ENCODE results near the gene HEATR5B. TPM values are rescaled to one million over a fixed set of nuclear protein-coding genes. Genes with fewer than 3 reads are reported as not detected.
A peak's percentile ranks its signal among the peaks of the same experiment; 100 is the strongest.

Gene HEATR5B
- total RNA-seq, 2 experiments from 2014 or later = 16.4 to 17.0 TPM

- POLR2A ChIA-PET = no interaction called here
- Mint-ChIP-seq H3K27me3 (ENCODE audit: low read depth) (no peaks in the 10 kb centered on the region), H3K4me3 (no peak overlapping the region), H3K27ac (no peak overlapping the region), H3K36me3 (ENCODE audit: low read depth) (peaks cover 68% of the 10 kb centered on the region), H3K4me1 (ENCODE audit: low read depth) (no peaks in the 10 kb centered on the region), H3K9me3 (ENCODE audit: insufficient read depth) (no peaks in the 10 kb centered on the region)
- CTCF ChIA-PET = no interaction called here
- DNase-seq (no peak), ATAC-seq (no peak)
Observed at GRCh38 chr2:37100054-37100453, 15.9 kb upstream of the HEATR5B start.

GRCh38 chr2:37098416-37099118 lies 14.4 kb upstream of the HEATR5B start:
- H3K27me3 Mint-ChIP-seq (ENCODE audit: low read depth) = no peaks in the 10 kb centered on the region
- POLR2A ChIA-PET = interaction anchor here (1.0 kb wide), 1 partner anchor 22 kb away, joined by 3 read pairs; no protein-coding TSS in a partner anchor
- H3K27ac Mint-ChIP-seq = no peak overlapping the region
- ATAC-seq (no peak), DNase-seq (no peak)
- H3K9me3 Mint-ChIP-seq (ENCODE audit: insufficient read depth) = no peaks in the 10 kb centered on the region
- H3K4me3 Mint-ChIP-seq = no peak overlapping the region
- H3K4me1 Mint-ChIP-seq (ENCODE audit: low read depth) = no peaks in the 10 kb centered on the region
- peaks cover 66% of the 10 kb centered on the region for H3K36me3 Mint-ChIP-seq (ENCODE audit: low read depth)
- CTCF ChIA-PET = no interaction called here

- Mint-ChIP-seq H3K4me3 (no peak overlapping the region), H3K27me3 (ENCODE audit: low read depth) (no peaks in the 10 kb centered on the region), H3K36me3 (ENCODE audit: low read depth) (peaks cover 63% of the 10 kb centered on the region), H3K4me1 (ENCODE audit: low read depth) (no peaks in the 10 kb centered on the region), H3K9me3 (ENCODE audit: insufficient read depth) (no peaks in the 10 kb centered on the region), H3K27ac (no peak overlapping the region)
- no peak for ATAC-seq
- POLR2A ChIA-PET = interaction anchor here (1.5 kb wide), 1 partner anchor 12 kb away, joined by 5 read pairs; the partner anchor contains the start of genes GPATCH11 and HEATR5B
- CTCF ChIA-PET = no interaction called here
- no peak for DNase-seq
Observed at GRCh38 chr2:37096568-37096967, 12.4 kb upstream of the HEATR5B start.

- H3K36me3 Mint-ChIP-seq (ENCODE audit: low read depth) = peaks cover 46% of the 10 kb centered on the region
- H3K4me3 Mint-ChIP-seq = no peak overlapping the region
- no peaks in the 10 kb centered on the region for H3K4me1 Mint-ChIP-seq (ENCODE audit: low read depth)
- H3K27me3 Mint-ChIP-seq (ENCODE audit: low read depth) = no peaks in the 10 kb centered on the region
- CTCF ChIA-PET = interaction anchor here (0.9 kb wide), 1 partner anchor 304 kb away, joined by 4 read pairs; no protein-coding TSS in a partner anchor
- POLR2A ChIA-PET = no interaction called here
- H3K9me3 Mint-ChIP-seq (ENCODE audit: insufficient read depth) = no peaks in the 10 kb centered on the region
- ATAC-seq = no peak
- no peak overlapping the region for H3K27ac Mint-ChIP-seq
- DNase-seq = no peak
Observed at GRCh38 chr2:37091873-37092272, 7.7 kb upstream of the HEATR5B start.

- no peak for ATAC-seq
- no peaks in the 10 kb centered on the region for H3K4me1 Mint-ChIP-seq (ENCODE audit: low read depth)
- ChIA-PET POLR2A (no interaction called here), CTCF (no interaction called here)
- no peaks in the 10 kb centered on the region for H3K27me3 Mint-ChIP-seq (ENCODE audit: low read depth)
- no peaks in the 10 kb centered on the region for H3K9me3 Mint-ChIP-seq (ENCODE audit: insufficient read depth)
- H3K36me3 Mint-ChIP-seq (ENCODE audit: low read depth) = peaks cover 32% of the 10 kb centered on the region
- no peak overlapping the region for H3K4me3 Mint-ChIP-seq
- no peak overlapping the region for H3K27ac Mint-ChIP-seq
- DNase-seq = no peak
Observed at GRCh38 chr2:37090019-37090477, 5.9 kb upstream of the HEATR5B start.

- POLR2A ChIA-PET = interaction anchor here (1.4 kb wide), 1 partner anchor 71 kb away, joined by 4 read pairs; the partner anchor contains the start of gene EIF2AK2
- Mint-ChIP-seq H3K36me3 (ENCODE audit: low read depth) (peaks cover 30% of the 10 kb centered on the region), H3K4me1 (ENCODE audit: low read depth) (peaks cover 18% of the 10 kb centered on the region), H3K9me3 (ENCODE audit: insufficient read depth) (no peaks in the 10 kb centered on the region), H3K27ac (no peak overlapping the region), H3K27me3 (ENCODE audit: low read depth) (no peaks in the 10 kb centered on the region), H3K4me3 (no peak overlapping the region)
- CTCF ChIA-PET = no interaction called here
- DNase-seq = no peak
- no peak for ATAC-seq
Observed at GRCh38 chr2:37085731-37086147, 1.6 kb upstream of the HEATR5B start.

- DNase-seq = no peak
- Mint-ChIP-seq H3K36me3 (ENCODE audit: low read depth) (peaks cover 36% of the 10 kb centered on the region), H3K9me3 (ENCODE audit: insufficient read depth) (no peaks in the 10 kb centered on the region), H3K27ac (no peak overlapping the region), H3K4me1 (ENCODE audit: low read depth) (peaks cover 27% of the 10 kb centered on the region), H3K4me3 (no peak overlapping the region), H3K27me3 (ENCODE audit: low read depth) (no peaks in the 10 kb centered on the region)
- ChIA-PET POLR2A (interaction anchor here (1.2 to 1.3 kb wide), 2 partner anchors 11 to 118 kb away, joined by 4 to 5 read pairs; partner anchors contain the start of gene STRN), CTCF (no interaction called here)
- no peak for ATAC-seq
Observed at GRCh38 chr2:37084797-37085196, 625 bp upstream of the HEATR5B start.

GRCh38 chr2:37080689-37081088 lies 3.5 kb downstream of the HEATR5B start:
- ChIA-PET POLR2A (interaction anchor here (1.3 kb wide), 1 partner anchor 76 kb away, joined by 4 read pairs; the partner anchor contains the start of gene EIF2AK2), CTCF (no interaction called here)
- H3K4me1 Mint-ChIP-seq (ENCODE audit: low read depth) = peaks cover 31% of the 10 kb centered on the region
- no peak for DNase-seq
- H3K36me3 Mint-ChIP-seq (ENCODE audit: low read depth) = peaks cover 44% of the 10 kb centered on the region
- H3K9me3 Mint-ChIP-seq (ENCODE audit: insufficient read depth) = no peaks in the 10 kb centered on the region
- peak overlapping the region; percentile 74 for H3K27ac Mint-ChIP-seq
- H3K27me3 Mint-ChIP-seq (ENCODE audit: low read depth) = no peaks in the 10 kb centered on the region
- no peak for ATAC-seq
- peak overlapping the region; percentile 24 for H3K4me3 Mint-ChIP-seq

- Mint-ChIP-seq H3K9me3 (ENCODE audit: insufficient read depth) (no peaks in the 10 kb centered on the region), H3K27ac (peak overlapping the region; percentile 65), H3K4me1 (ENCODE audit: low read depth) (peaks cover 31% of the 10 kb centered on the region), H3K4me3 (no peak overlapping the region), H3K27me3 (ENCODE audit: low read depth) (no peaks in the 10 kb centered on the region), H3K36me3 (ENCODE audit: low read depth) (peaks cover 44% of the 10 kb centered on the region)
- ATAC-seq (no peak), DNase-seq (no peak)
- ChIA-PET POLR2A (no interaction called here), CTCF (no interaction called here)
Observed at GRCh38 chr2:37080266-37080665, 3.9 kb downstream of the HEATR5B start.

GRCh38 chr2:37070931-37071330 lies 13.2 kb downstream of the HEATR5B start:
- Mint-ChIP-seq H3K27me3 (ENCODE audit: low read depth) (no peaks in the 10 kb centered on the region), H3K36me3 (ENCODE audit: low read depth) (peaks cover 46% of the 10 kb centered on the region), H3K4me1 (ENCODE audit: low read depth) (peaks cover 7% of the 10 kb centered on the region), H3K27ac (no peak overlapping the region), H3K4me3 (no peak overlapping the region), H3K9me3 (ENCODE audit: insufficient read depth) (no peaks in the 10 kb centered on the region)
- ChIA-PET CTCF (no interaction called here), POLR2A (no interaction called here)
- DNase-seq (no peak), ATAC-seq (no peak)

GRCh38 chr2:37068686-37069085 lies 15.5 kb downstream of the HEATR5B start:
- Mint-ChIP-seq H3K9me3 (ENCODE audit: insufficient read depth) (no peaks in the 10 kb centered on the region), H3K27me3 (ENCODE audit: low read depth) (no peaks in the 10 kb centered on the region), H3K4me3 (no peak overlapping the region), H3K4me1 (ENCODE audit: low read depth) (peaks cover 7% of the 10 kb centered on the region), H3K27ac (no peak overlapping the region), H3K36me3 (ENCODE audit: low read depth) (peaks cover 47% of the 10 kb centered on the region)
- CTCF ChIA-PET = interaction anchor here (1.3 kb wide), 1 partner anchor 9 kb away, joined by 3 read pairs; no protein-coding TSS in a partner anchor
- ATAC-seq (no peak), DNase-seq (no peak)
- POLR2A ChIA-PET = interaction anchor here (0.6 kb wide), 1 partner anchor 15 kb away, joined by 3 read pairs; no protein-coding TSS in a partner anchor

- H3K36me3 Mint-ChIP-seq (ENCODE audit: low read depth) = peaks cover 42% of the 10 kb centered on the region
- no peak overlapping the region for H3K27ac Mint-ChIP-seq
- no peak overlapping the region for H3K4me3 Mint-ChIP-seq
- H3K27me3 Mint-ChIP-seq (ENCODE audit: low read depth) = no peaks in the 10 kb centered on the region
- ChIA-PET POLR2A (no interaction called here), CTCF (no interaction called here)
- DNase-seq = no peak
- ATAC-seq = no peak
- peaks cover 2% of the 10 kb centered on the region for H3K4me1 Mint-ChIP-seq (ENCODE audit: low read depth)
- no peaks in the 10 kb centered on the region for H3K9me3 Mint-ChIP-seq (ENCODE audit: insufficient read depth)
Observed at GRCh38 chr2:37061776-37062175, 22.4 kb downstream of the HEATR5B start.

Data from activated CD8-positive, alpha-beta T cell treated with anti-CD3 and anti-CD28 coated beads, Interleukin-2, amount 10 ng/mL, durations not matched to agents 7 days and 5 days (primary cell).